Measurements from ENCODE around the gene MYO1D. TPM values are rescaled to one million over a fixed set of nuclear protein-coding genes. Genes with fewer than 3 reads are reported as not detected.

Gene MYO1D
- total RNA-seq, 2 donors from 2014 or later: 21.4 to 48.3 TPM

DNA sequence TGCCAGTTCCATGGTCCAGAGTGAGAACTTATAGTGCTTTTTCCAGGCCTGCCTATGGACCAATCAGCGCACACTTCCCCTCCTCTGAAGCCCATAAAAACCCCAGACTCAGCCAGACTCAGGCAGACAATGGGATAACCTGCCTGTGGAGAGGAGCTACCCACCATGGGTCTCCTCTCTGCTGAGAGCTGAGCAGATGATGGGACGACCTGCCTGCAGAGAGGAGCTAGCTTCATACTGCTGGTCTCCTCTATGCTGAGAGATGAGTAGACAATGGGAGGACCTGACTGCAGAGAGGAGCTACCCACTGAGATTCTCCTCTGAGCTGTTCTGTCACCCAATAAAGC lies 144.7 kb downstream of the MYO1D start:
- Histone ChIP-seq H3K27me3 (no peaks in the 10 kb centered on the region), H3K4me3 (no peak overlapping the region), H3K36me3 (replicated peaks in 1 of 2; ENCODE audit: insufficient read depth in 1 of 2, low read depth in 2 of 2) (no peaks in the 10 kb centered on the region), H3K27ac (no peak overlapping the region), H3K9me3 (no peaks in the 10 kb centered on the region), H3K4me1 (no peaks in the 10 kb centered on the region)
- TF ChIP-seq CTCF (IDR thresholded peaks at IDR 0.05) (no peak), POLR2A (IDR thresholded peaks at IDR 0.05) (no peak)
- WGBS, 2 donors: 92% methylated on average over 2 of the region's 2 CpGs; no CpG with 5 or more reads in 1 of the 2 donors
- DNase-seq (no peak), ATAC-seq (no peak)
- intact Hi-C loops (cut with DNase I): no loop called here

GRCh38 chr17:32731556-32732295 lies 145.2 kb downstream of the MYO1D start:
- Histone ChIP-seq H3K27ac (no peak overlapping the region), H3K4me3 (no peak overlapping the region), H3K9me3 (no peaks in the 10 kb centered on the region), H3K36me3 (replicated peaks in 1 of 2; ENCODE audit: insufficient read depth in 1 of 2, low read depth in 2 of 2) (no peaks in the 10 kb centered on the region), H3K4me1 (no peaks in the 10 kb centered on the region), H3K27me3 (no peaks in the 10 kb centered on the region)
- DNase-seq (no peak), ATAC-seq (no peak)
- intact Hi-C loops (cut with DNase I): no loop called here
- TF ChIP-seq POLR2A (IDR thresholded peaks at IDR 0.05): no peak
- no peak for TF ChIP-seq CTCF (IDR thresholded peaks at IDR 0.05)
- 94 to 95% methylated on average over 8 to 13 of the region's 13 CpGs for WGBS, 2 donors

GRCh38 chr17:32727681-32728080 lies 149.2 kb downstream of the MYO1D start:
- intact Hi-C loops (cut with DNase I): no loop called here
- no peaks in the 10 kb centered on the region for H3K27me3 ChIP-seq
- TF ChIP-seq CTCF (IDR thresholded peaks at IDR 0.05): no peak
- no peak for TF ChIP-seq POLR2A (IDR thresholded peaks at IDR 0.05)
- no peaks in the 10 kb centered on the region for H3K9me3 ChIP-seq
- DNase-seq: no peak
- no peaks in the 10 kb centered on the region for H3K36me3 ChIP-seq (replicated peaks in 1 of 2; ENCODE audit: insufficient read depth in 1 of 2, low read depth in 2 of 2)
- H3K27ac ChIP-seq: no peak overlapping the region
- H3K4me1 ChIP-seq: no peaks in the 10 kb centered on the region
- no peak for ATAC-seq
- no peak overlapping the region for H3K4me3 ChIP-seq

DNA sequence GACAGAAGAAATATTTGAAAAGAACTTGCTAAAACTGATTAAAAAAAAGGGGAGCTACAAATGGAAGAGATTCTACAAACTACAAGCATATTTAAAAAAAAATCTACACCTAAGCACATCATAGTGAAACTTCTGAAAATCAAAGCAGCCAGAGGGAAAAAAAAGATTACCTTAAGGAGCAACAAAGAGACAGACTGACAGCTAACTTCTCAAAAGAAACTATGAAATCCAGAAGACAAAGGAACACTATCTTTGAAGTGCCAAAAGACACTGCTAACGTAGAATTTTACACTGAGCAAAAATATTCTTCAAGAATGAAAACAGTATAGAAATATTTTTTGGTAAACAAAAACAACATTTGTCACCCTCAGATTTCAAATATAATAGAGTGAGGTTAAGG lies 151.2 kb downstream of the MYO1D start:
- no peaks in the 10 kb centered on the region for H3K4me1 ChIP-seq
- H3K4me3 ChIP-seq: no peak overlapping the region
- intact Hi-C loops (cut with DNase I): no loop called here
- no peaks in the 10 kb centered on the region for H3K36me3 ChIP-seq (replicated peaks in 1 of 2; ENCODE audit: insufficient read depth in 1 of 2, low read depth in 2 of 2)
- 92 to 100% methylated on average over 1 of the region's 1 CpG for WGBS, 2 donors
- TF ChIP-seq CTCF (IDR thresholded peaks at IDR 0.05) (no peak), POLR2A (IDR thresholded peaks at IDR 0.05) (no peak)
- H3K9me3 ChIP-seq: no peaks in the 10 kb centered on the region
- DNase-seq: no peak
- no peaks in the 10 kb centered on the region for H3K27me3 ChIP-seq
- ATAC-seq: no peak
- no peak overlapping the region for H3K27ac ChIP-seq

- Histone ChIP-seq H3K36me3 (replicated peaks in 1 of 2; ENCODE audit: insufficient read depth in 1 of 2, low read depth in 2 of 2) (no peaks in the 10 kb centered on the region), H3K27ac (no peak overlapping the region), H3K9me3 (no peaks in the 10 kb centered on the region), H3K4me3 (no peak overlapping the region), H3K4me1 (no peaks in the 10 kb centered on the region), H3K27me3 (no peaks in the 10 kb centered on the region)
- DNase-seq: no peak
- intact Hi-C loops (cut with DNase I): no loop called here
- TF ChIP-seq CTCF (IDR thresholded peaks at IDR 0.05) (no peak), POLR2A (IDR thresholded peaks at IDR 0.05) (no peak)
- WGBS, 2 donors: 90% methylated on average over 5 of the region's 5 CpGs
- no peak for ATAC-seq
Observed at GRCh38 chr17:32723310-32723955, 153.5 kb downstream of the MYO1D start.

Data from body of pancreas (tissue), 4 donors.